Neural cell (in vitro differentiated cells): ENCODE results near the gene SERINC4.

Experiments used
- CTCF ChIP-seq: fragments of 450-650 bp; IDR thresholded peaks from 2 replicates; pipeline ENCODE4 v1.5.1; 2014; ENCODE audit warnings: antibody characterized with exemption, mild to moderate bottlenecking, moderate library complexity; ENCODE audit not compliant: poor library complexity, severe bottlenecking
- EP300 ChIP-seq: fragments of 450-650 bp; conservative IDR thresholded peaks from 2 replicates; pipeline ENCODE4 v1.6.1; 2014; ENCODE audit warnings: antibody characterized with exemption, mild to moderate bottlenecking, moderate library complexity; ENCODE audit not compliant: poor library complexity, severe bottlenecking
- EZH2 ChIP-seq: fragments of 200-600, 300-800 bp; shearing (Covaris generic), sonication (generic); IDR thresholded peaks from 2 replicates; pipeline ENCODE4 v1.6.1; 2014; ENCODE audit warnings: antibody characterized with exemption, low read length, borderline replicate concordance, mild to moderate bottlenecking; ENCODE audit not compliant: insufficient read depth, poor library complexity, severe bottlenecking
- POLR2AphosphoS5 ChIP-seq: IDR thresholded peaks from 2 replicates; pipeline ENCODE4 v1.6.1; 2012
- RAD21 ChIP-seq: fragments of 450-650 bp; conservative IDR thresholded peaks from 2 replicates; pipeline ENCODE4 v1.6.1; 2014; ENCODE audit warnings: antibody characterized with exemption, mild to moderate bottlenecking, moderate library complexity
- SMC3 ChIP-seq: fragments of 450-650 bp; conservative IDR thresholded peaks from 2 replicates; pipeline ENCODE4 v1.6.1; 2014; ENCODE audit warnings: antibody characterized with exemption, mild to moderate bottlenecking, moderate library complexity; ENCODE audit not compliant: poor library complexity
- TAF1 ChIP-seq: IDR thresholded peaks from 2 replicates; pipeline ENCODE4 v1.6.1; 2012; ENCODE audit warnings: low read depth

GRCh38 chr15:43794269-43795037, 5.6 kb downstream of the SERINC4 start:
- TF ChIP-seq POLR2AphosphoS5 = no peak
- no peak for TF ChIP-seq TAF1
- TF ChIP-seq CTCF = no peak
- no peak for TF ChIP-seq EZH2
- no peak for TF ChIP-seq EP300
- no peak for TF ChIP-seq SMC3
- no peak for TF ChIP-seq RAD21
